IPS-20b (cell line): ENCODE data around the gene UNC5B.

ENCODE experiments used
- H3K27ac ChIP-seq: one replicate; pipeline ENCODE4 v1.5.1; 2013; ENCODE audit warnings: low read length
- H3K27me3 ChIP-seq: 2 replicates; pipeline ENCODE4 v1.6.1; 2013; ENCODE audit warnings: mild to moderate bottlenecking, low read length, inconsistent platforms; ENCODE audit not compliant: insufficient read depth
- H3K36me3 ChIP-seq: 2 replicates; pipeline ENCODE4 v1.6.1; 2013; ENCODE audit warnings: low read depth, mild to moderate bottlenecking, inconsistent platforms, low read length, moderate library complexity; ENCODE audit not compliant: insufficient read depth
- H3K4me1 ChIP-seq: 2 replicates; pipeline ENCODE4 v1.6.1; 2013; ENCODE audit warnings: mild to moderate bottlenecking, control low read depth, inconsistent platforms, low read length, moderate library complexity; ENCODE audit not compliant: insufficient read depth
- H3K4me3 ChIP-seq: 2 replicates; pipeline ENCODE4 v1.5.1; 2013; ENCODE audit warnings: mild to moderate bottlenecking, low read length, inconsistent platforms
- H3K9ac ChIP-seq: 2 replicates; pipeline ENCODE4 v1.6.1; 2013; ENCODE audit warnings: low read depth, mild to moderate bottlenecking, inconsistent platforms, low read length, moderate library complexity
- H3K9me3 ChIP-seq: 2 replicates; pipeline ENCODE4 v1.6.1; 2013; ENCODE audit warnings: mild to moderate bottlenecking, low read depth, low read length, inconsistent platforms; ENCODE audit not compliant: insufficient read depth

Gene UNC5B

DNA sequence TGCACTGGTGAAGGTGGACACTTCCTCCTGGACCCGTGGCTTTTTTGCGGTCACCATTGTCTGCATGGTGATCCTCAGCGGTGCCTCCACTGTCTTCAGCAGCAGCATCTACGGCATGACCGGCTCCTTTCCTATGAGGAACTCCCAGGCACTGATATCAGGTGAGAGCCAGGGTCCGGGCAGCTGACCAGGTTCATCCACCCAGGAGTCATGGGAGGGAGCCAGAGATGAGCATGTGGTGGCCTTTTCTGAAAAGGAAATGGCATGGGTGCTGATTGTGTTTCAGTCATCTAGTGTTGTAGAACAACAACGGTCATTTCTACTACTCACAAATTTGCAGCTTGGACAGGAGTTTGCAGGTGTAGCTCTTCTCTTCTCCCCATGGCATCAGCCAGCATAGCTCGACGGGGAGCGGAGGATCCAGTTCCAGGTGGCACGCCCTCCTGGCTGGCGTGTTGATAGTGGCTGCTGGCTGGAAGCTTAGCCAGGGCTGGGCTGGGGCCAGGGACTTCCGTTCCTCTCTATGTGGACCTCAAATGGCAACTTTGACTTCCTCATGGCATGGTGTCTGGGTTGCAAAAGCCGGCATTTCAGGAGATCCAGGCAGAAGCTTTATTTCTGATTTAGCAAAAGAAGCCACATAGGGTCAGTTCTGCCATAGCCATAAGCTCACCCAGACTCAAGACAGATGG, 139.4 kb downstream of the UNC5B start:
- Histone ChIP-seq H3K4me1 (no peaks in the 10 kb centered on the region), H3K27ac (no peak overlapping the region), H3K9ac (no peak overlapping the region), H3K4me3 (no peak overlapping the region), H3K36me3 (peaks cover 18% of the 10 kb centered on the region; the same call in 1 of the 2 replicates), H3K9me3 (no peaks in the 10 kb centered on the region), H3K27me3 (no peaks in the 10 kb centered on the region)
